ENCODE measurements around the gene GPC6. TPM values are rescaled to one million over a fixed set of nuclear protein-coding genes. Genes with fewer than 3 reads are reported as not detected.

Gene GPC6
- total RNA-seq, 1 donor from 2014 or later: 16.1 TPM

- no peak for DNase-seq (ENCODE audit: low spot score)
- H3K27ac Mint-ChIP-seq (ENCODE audit: unreplicated experiment): no peak overlapping the region
- no peaks in the 10 kb centered on the region for H3K4me1 Mint-ChIP-seq (ENCODE audit: unreplicated experiment)
Measured at GRCh38 chr13:94093652-94094315, 867.2 kb downstream of the GPC6 start.

GRCh38 chr13:94109715-94110374 is 883.2 kb downstream of the GPC6 start:
- H3K27me3 Mint-ChIP-seq (ENCODE audit: unreplicated experiment): no peaks in the 10 kb centered on the region
- DNase-seq (ENCODE audit: low spot score): no peak
- no peak overlapping the region for H3K27ac Mint-ChIP-seq (ENCODE audit: unreplicated experiment)
- no peaks in the 10 kb centered on the region for H3K36me3 Mint-ChIP-seq (ENCODE audit: low read depth, unreplicated experiment)
- TF ChIP-seq CTCF (IDR thresholded peaks at IDR 0.05; ENCODE audit: unreplicated experiment): no peak
- H3K9me3 Mint-ChIP-seq (ENCODE audit: unreplicated experiment): no peaks in the 10 kb centered on the region
- peaks cover 8% of the 10 kb centered on the region for H3K4me1 Mint-ChIP-seq (ENCODE audit: unreplicated experiment)
- H3K4me3 Mint-ChIP-seq (ENCODE audit: unreplicated experiment): no peak overlapping the region

More at GRCh38 chr13:94093652-94094315, 867.2 kb downstream of the GPC6 start:
- no peaks in the 10 kb centered on the region for H3K27me3 Mint-ChIP-seq (ENCODE audit: unreplicated experiment)
- no peak overlapping the region for H3K4me3 Mint-ChIP-seq (ENCODE audit: unreplicated experiment)
- H3K36me3 Mint-ChIP-seq (ENCODE audit: low read depth, unreplicated experiment): no peaks in the 10 kb centered on the region
- no peaks in the 10 kb centered on the region for H3K9me3 Mint-ChIP-seq (ENCODE audit: unreplicated experiment)
- TF ChIP-seq CTCF (IDR thresholded peaks at IDR 0.05; ENCODE audit: unreplicated experiment): no peak

GRCh38 chr13:94112227-94112626 is 885.6 kb downstream of the GPC6 start:
- TF ChIP-seq CTCF (IDR thresholded peaks at IDR 0.05; ENCODE audit: unreplicated experiment): no peak
- no peak for DNase-seq (ENCODE audit: low spot score)
- Mint-ChIP-seq H3K36me3 (ENCODE audit: low read depth, unreplicated experiment) (no peaks in the 10 kb centered on the region), H3K27me3 (ENCODE audit: unreplicated experiment) (no peaks in the 10 kb centered on the region), H3K27ac (ENCODE audit: unreplicated experiment) (no peak overlapping the region), H3K4me3 (ENCODE audit: unreplicated experiment) (no peak overlapping the region), H3K4me1 (ENCODE audit: unreplicated experiment) (peaks cover 8% of the 10 kb centered on the region), H3K9me3 (ENCODE audit: unreplicated experiment) (no peaks in the 10 kb centered on the region)

- no peak overlapping the region for H3K4me3 Mint-ChIP-seq (ENCODE audit: unreplicated experiment)
- no peaks in the 10 kb centered on the region for H3K36me3 Mint-ChIP-seq (ENCODE audit: low read depth, unreplicated experiment)
- no peak for DNase-seq (ENCODE audit: low spot score)
- H3K4me1 Mint-ChIP-seq (ENCODE audit: unreplicated experiment): peaks cover 8% of the 10 kb centered on the region
- H3K27me3 Mint-ChIP-seq (ENCODE audit: unreplicated experiment): no peaks in the 10 kb centered on the region
- H3K27ac Mint-ChIP-seq (ENCODE audit: unreplicated experiment): no peak overlapping the region
- H3K9me3 Mint-ChIP-seq (ENCODE audit: unreplicated experiment): no peaks in the 10 kb centered on the region
- TF ChIP-seq CTCF (IDR thresholded peaks at IDR 0.05; ENCODE audit: unreplicated experiment): no peak
Measured at GRCh38 chr13:94112731-94113130, 886.1 kb downstream of the GPC6 start.

- Mint-ChIP-seq H3K4me3 (ENCODE audit: unreplicated experiment) (no peak overlapping the region), H3K27ac (ENCODE audit: unreplicated experiment) (no peak overlapping the region), H3K27me3 (ENCODE audit: unreplicated experiment) (no peaks in the 10 kb centered on the region), H3K9me3 (ENCODE audit: unreplicated experiment) (no peaks in the 10 kb centered on the region), H3K4me1 (ENCODE audit: unreplicated experiment) (peaks cover 10% of the 10 kb centered on the region), H3K36me3 (ENCODE audit: low read depth, unreplicated experiment) (no peaks in the 10 kb centered on the region)
- TF ChIP-seq CTCF (IDR thresholded peaks at IDR 0.05; ENCODE audit: unreplicated experiment): no peak
- DNase-seq (ENCODE audit: low spot score): no peak
Measured at GRCh38 chr13:94113245-94113644, 886.6 kb downstream of the GPC6 start.

Data from endothelial cell (in vitro differentiated cells).